H54 (cell line): ENCODE data around the gene FHIT.

Experiments
- DNase-seq: peaks from one replicate; pipeline ENCODE4 v3.0.0; 2011; ENCODE audit warnings: low spot score, mixed read lengths; ENCODE audit not compliant: insufficient read length
- FAIRE-seq: peaks from 3 replicates; lab custom pipeline; 2011; peaks lifted over from hg19 to GRCh38; lab: Jason Lieb, UNC
- POLR2A ChIP-seq: IDR thresholded peaks from 2 replicates; pipeline ENCODE4 v1.6.1; 2011; ENCODE audit warnings: low read depth, mild to moderate bottlenecking, low read length

Gene FHIT

DNA sequence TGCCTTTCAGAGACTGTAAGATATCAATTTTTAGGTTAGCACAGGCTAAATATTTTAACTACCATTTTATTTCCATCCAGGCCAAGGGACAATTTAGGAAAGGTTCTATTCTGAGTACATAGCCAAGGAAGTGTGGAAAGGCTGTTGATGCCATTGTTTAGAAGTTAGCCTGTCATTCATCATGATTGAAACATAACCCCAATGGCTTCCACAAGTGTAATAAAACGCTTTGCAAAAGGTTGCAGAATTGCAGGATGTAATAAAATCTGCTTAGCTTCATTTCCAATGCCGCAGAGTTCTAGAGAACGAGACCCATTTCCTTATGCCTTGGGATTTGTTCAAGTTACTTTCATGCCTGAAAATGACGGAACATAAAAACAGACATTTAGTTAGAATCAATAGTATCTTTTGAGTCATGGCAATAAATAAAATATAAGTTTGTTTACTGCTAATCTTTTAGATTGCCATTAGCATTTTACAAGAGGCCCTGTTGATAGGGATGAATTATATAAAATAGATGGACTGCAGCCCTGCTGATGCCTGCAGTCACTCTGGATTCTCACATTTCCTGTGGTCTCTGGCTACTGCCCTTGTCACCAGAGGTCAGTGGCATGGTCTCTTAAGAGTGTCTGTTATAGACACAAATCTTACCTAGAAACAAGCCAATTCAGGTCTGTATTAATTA lies 1523.2 kb downstream of the FHIT start:
- no peak for DNase-seq
- no peak for FAIRE-seq
- no peak for TF ChIP-seq POLR2A

DNA sequence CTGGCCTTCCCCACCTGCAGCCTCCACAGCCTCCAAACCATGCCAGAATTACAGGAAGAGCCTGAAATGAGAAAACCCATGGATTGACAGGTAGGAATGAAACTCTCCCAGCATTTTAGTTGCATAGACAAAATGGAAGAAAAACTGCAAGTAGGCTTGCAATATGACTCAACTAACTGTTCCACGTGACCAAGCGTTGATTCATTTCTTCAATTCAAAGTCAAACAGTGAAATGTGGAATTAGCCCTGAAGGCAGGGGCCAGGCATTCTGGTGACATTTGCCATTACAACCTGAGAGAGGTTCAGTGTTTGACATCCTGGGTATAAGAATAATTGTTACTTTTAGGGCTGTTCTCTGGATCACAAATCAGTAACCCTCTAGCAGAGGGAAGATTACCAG lies 1525.0 kb downstream of the FHIT start:
- DNase-seq: no peak
- no peak for TF ChIP-seq POLR2A

DNA sequence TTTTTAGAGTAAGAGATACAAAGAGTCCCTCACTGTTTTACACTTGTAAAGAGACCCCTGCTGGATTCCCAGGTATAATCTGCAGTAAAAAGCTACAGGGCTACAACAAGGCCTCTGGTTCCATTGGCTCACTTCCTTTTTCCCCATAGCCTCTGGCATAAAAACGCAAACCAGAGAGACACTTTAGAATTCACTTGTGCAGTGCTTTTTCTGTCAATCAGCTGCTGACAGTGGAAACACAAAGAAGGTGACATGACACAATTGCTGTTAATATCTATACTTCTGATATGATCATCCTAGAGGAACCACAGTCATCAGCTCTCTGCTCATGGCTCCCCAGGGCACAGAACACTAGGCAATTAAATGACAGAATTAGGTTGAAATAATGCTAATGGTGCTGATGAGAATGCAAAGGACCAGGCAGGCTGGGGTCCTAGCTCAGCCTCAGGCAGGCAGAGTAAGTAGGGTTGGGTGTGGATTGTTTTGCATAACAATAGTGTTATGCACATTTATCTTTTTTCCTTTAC lies 1533.5 kb downstream of the FHIT start:
- DNase-seq (no peak), FAIRE-seq (no peak)
- TF ChIP-seq POLR2A: no peak

More for the DNA sequence above, 1525.0 kb downstream of the FHIT start:
- no peak for FAIRE-seq

GRCh38 chr3:59714066-59714465 lies 1537.2 kb downstream of the FHIT start:
- TF ChIP-seq POLR2A: no peak
- no peak for DNase-seq
- FAIRE-seq: no peak

DNA sequence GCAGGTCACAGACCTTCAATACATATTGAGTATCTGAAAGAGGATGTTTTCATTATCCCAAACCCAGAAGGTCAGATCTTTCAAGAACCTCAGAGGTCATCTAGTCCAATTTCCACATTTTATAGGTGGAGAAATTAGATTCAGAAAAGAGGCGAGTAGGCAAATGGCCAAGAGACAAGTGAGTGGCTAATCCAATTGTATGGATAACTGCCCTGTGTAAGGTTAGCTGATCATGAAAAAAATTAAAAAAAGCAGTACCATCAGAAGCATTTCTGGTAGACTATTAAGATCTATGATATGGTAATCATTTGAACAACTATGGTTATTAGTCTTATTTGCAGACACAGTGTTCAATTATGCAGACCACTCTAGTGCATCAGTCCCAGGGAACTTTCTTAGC lies 1540.7 kb downstream of the FHIT start:
- DNase-seq (no peak), FAIRE-seq (no peak)
- TF ChIP-seq POLR2A: no peak

- DNase-seq (no peak), FAIRE-seq (no peak)
- TF ChIP-seq POLR2A: no peak
Measured at GRCh38 chr3:59709702-59710553, 1541.3 kb downstream of the FHIT start.

GRCh38 chr3:59708202-59708601 lies 1543.0 kb downstream of the FHIT start:
- TF ChIP-seq POLR2A: no peak
- DNase-seq (no peak), FAIRE-seq (no peak)

DNA sequence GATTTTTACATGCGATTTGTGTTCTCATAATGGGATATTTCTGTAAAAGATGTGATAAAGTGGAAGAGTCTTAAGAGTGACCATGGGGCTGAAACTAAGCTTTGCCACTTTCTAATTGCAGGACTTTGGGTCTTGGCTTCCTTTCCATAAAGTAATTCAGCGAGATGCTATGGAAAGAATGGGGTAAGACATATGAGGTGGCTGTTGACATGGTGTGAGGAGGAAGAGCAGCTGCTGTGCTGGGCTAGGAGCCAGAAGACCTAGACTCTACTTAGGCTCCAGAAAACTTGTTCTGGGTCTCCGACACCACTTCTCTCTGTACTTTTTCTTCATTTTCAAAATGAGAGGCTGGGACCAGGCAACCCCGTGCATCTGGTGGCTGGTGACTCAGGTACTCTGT lies 1547.0 kb downstream of the FHIT start:
- no peak for FAIRE-seq
- TF ChIP-seq POLR2A: no peak
- DNase-seq: no peak

DNA sequence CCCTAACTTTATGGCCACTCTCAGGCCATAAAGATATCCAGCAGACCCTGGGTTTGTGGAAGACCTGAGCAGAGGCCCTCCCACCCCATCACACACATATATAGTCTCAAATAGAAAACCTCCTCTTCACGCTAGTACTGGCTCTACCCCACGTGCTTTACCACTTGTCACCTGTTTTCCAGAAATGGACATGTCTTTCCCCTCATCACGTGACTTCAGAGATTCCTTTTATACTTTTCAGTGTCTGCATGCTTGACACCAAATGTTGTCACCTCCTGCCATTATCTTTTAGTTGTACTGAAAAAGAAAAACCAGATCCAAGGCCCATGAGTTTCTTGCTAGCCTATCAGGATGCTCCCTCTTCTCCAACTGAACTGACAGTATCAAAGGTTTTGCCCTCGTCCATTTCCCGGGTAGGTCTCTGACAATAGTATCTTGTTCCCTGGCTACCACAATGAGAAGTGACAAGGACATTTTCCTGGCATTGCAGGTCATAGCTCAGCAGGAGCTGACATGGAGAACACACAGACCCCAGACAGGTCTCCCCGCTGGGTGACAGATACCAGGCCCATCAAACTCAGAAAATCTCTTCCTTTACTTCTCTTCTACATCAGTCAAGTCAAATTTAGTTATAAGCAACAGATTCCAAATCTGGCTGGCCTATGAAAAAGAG lies 1551.5 kb downstream of the FHIT start:
- DNase-seq (no peak), FAIRE-seq (no peak)
- no peak for TF ChIP-seq POLR2A
